ENCODE data around the gene PIMREG.

- TF ChIP-seq POLR2AphosphoS5 (IDR thresholded peaks at IDR 0.05) (no peak), POLR2A (IDR thresholded peaks at IDR 0.05) (no peak)
- TF ChIP-seq, protein P1, sequence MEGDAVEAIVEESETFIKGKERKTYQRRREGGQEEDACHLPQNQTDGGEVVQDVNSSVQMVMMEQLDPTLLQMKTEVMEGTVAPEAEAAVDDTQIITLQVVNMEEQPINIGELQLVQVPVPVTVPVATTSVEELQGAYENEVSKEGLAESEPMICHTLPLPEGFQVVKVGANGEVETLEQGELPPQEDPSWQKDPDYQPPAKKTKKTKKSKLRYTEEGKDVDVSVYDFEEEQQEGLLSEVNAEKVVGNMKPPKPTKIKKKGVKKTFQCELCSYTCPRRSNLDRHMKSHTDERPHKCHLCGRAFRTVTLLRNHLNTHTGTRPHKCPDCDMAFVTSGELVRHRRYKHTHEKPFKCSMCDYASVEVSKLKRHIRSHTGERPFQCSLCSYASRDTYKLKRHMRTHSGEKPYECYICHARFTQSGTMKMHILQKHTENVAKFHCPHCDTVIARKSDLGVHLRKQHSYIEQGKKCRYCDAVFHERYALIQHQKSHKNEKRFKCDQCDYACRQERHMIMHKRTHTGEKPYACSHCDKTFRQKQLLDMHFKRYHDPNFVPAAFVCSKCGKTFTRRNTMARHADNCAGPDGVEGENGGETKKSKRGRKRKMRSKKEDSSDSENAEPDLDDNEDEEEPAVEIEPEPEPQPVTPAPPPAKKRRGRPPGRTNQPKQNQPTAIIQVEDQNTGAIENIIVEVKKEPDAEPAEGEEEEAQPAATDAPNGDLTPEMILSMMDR (IDR thresholded peaks at IDR 0.05): no peak
Observed at GRCh38 chr17:6449307-6449706, 5.1 kb downstream of the PIMREG start.

Data from breast epithelium (tissue), 3 donors.